Gastrocnemius medialis (tissue), 4 donors: Measurements from ENCODE around the gene NUFIP2.

Experiments
- POLR2A ChIP-seq, 2 donors: fragments of 450-650 bp; IDR thresholded peaks; one replicate each; pipeline ENCODE4 v1.6.1; 2017; ENCODE audit warnings: antibody characterized with exemption in 2 of 2, mild to moderate bottlenecking in 2 of 2, moderate library complexity in 2 of 2
- TF ChIP-seq, protein P1 (sequence below), 5 experiments: fragments of 450-650 bp in 3 of 5; fragments of 200-600 bp in 2 of 5; sonication (generic) in 2 of 5; IDR thresholded peaks in 4 of 5; conservative IDR thresholded peaks in 1 of 5; 1 replicate in 4 of 5; 2 replicates in 1 of 5; pipeline ENCODE4 v1.5.1; 2016 to 2019; ENCODE audit warnings: antibody characterized with exemption in 5 of 5, mild to moderate bottlenecking in 3 of 5, moderate library complexity in 3 of 5

- TF ChIP-seq, protein P1, sequence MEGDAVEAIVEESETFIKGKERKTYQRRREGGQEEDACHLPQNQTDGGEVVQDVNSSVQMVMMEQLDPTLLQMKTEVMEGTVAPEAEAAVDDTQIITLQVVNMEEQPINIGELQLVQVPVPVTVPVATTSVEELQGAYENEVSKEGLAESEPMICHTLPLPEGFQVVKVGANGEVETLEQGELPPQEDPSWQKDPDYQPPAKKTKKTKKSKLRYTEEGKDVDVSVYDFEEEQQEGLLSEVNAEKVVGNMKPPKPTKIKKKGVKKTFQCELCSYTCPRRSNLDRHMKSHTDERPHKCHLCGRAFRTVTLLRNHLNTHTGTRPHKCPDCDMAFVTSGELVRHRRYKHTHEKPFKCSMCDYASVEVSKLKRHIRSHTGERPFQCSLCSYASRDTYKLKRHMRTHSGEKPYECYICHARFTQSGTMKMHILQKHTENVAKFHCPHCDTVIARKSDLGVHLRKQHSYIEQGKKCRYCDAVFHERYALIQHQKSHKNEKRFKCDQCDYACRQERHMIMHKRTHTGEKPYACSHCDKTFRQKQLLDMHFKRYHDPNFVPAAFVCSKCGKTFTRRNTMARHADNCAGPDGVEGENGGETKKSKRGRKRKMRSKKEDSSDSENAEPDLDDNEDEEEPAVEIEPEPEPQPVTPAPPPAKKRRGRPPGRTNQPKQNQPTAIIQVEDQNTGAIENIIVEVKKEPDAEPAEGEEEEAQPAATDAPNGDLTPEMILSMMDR (IDR thresholded peaks at IDR 0.05 in 4 of 5, conservative IDR thresholded peaks at IDR 0.05 in 1 of 5): no peak
- TF ChIP-seq POLR2A (IDR thresholded peaks at IDR 0.05): no peak
These were observed 10.0 kb downstream of the NUFIP2 start for GRCh38 chr17:29283961-29284360.
